Measurements from ENCODE around the gene POM121L2. TPM values are rescaled to one million over a fixed set of nuclear protein-coding genes. Genes with fewer than 3 reads are reported as not detected.

The POM121L2 gene
- total RNA-seq, 1 donor = not detected

Other genes starting within 250 kb of the POM121L2 start
- gene PRSS16, start 64.6 kb downstream of the POM121L2 start, total RNA-seq = 0.42 TPM
- gene ZNF391, start 76.5 kb upstream of the POM121L2 start, total RNA-seq = 0.84 TPM
- 16.0 TPM for gene ZNF184, start 160.8 kb upstream of the POM121L2 start, total RNA-seq

All from mononuclear cell (primary cell).